Large intestine (tissue), 3 donors: ENCODE measurements around the gene TMEM51. TPM values are rescaled to one million over a fixed set of nuclear protein-coding genes. Genes with fewer than 3 reads are reported as not detected.
"Not testable (repeated sequence)": the region's sequence is repeated elsewhere in the genome, so short reads cannot be mapped to it uniquely, and the experiment has no call there.

ENCODE experiments used
- DNase-seq, 2 donors: peaks; one replicate each; pipeline versions ENCODE4 v3.0.0 to v3.0.0-alpha.2; 2013
- H3K27ac ChIP-seq: one replicate; pipeline ENCODE4 v1.5.1; 2013; ENCODE audit warnings: low read length
- H3K27me3 ChIP-seq: 2 replicates; pipeline ENCODE4 v1.6.1; 2013; ENCODE audit warnings: low read length; ENCODE audit not compliant: control insufficient read depth, insufficient read depth
- H3K36me3 ChIP-seq: 2 replicates; pipeline ENCODE4 v1.6.1; 2013; ENCODE audit warnings: low read length; ENCODE audit not compliant: control insufficient read depth, insufficient read depth
- H3K4me1 ChIP-seq: one replicate; pipeline ENCODE4 v1.6.1; 2013; ENCODE audit warnings: low read length; ENCODE audit not compliant: control insufficient read depth, insufficient read depth
- H3K4me3 ChIP-seq: one replicate; pipeline ENCODE4 v1.5.1; 2013; ENCODE audit warnings: low read length
- H3K9me3 ChIP-seq: one replicate; pipeline ENCODE4 v1.6.1; 2013; ENCODE audit warnings: mild to moderate bottlenecking, low read depth, low read length, moderate library complexity; ENCODE audit not compliant: control insufficient read depth
- WGBS: methylation state at CpG from one replicate; pipeline ENCODE4 v1.1.5; 2013; ENCODE audit warnings: low lambda C conversion rate; ENCODE audit not compliant: insufficient coverage; 5-methylcytosine and 5-hydroxymethylcytosine counted together
- polyA plus RNA-seq: library from polyadenylated mRNA; unstranded; fragments of 120-200 nt; gene quantifications from one replicate; pipeline ENCODE4 v1.2.1, GENCODE V29; 2013

Gene TMEM51
- polyA plus RNA-seq, 1 donor = 35.7 TPM

- no peak for DNase-seq
- H3K27ac ChIP-seq = no peak overlapping the region
- H3K4me1 ChIP-seq = no peaks in the 10 kb centered on the region
- H3K4me3 ChIP-seq = no peak overlapping the region
- H3K36me3 ChIP-seq = peaks cover 3% of the 10 kb centered on the region
- H3K27me3 ChIP-seq = no peaks in the 10 kb centered on the region
- WGBS = no CpG with 5 or more reads among the region's 7 CpGs
- H3K9me3 ChIP-seq = no peaks in the 10 kb centered on the region
Observed at GRCh38 chr1:15125101-15125745, 28.3 kb upstream of the TMEM51 start.

GRCh38 chr1:15128077-15128476, 25.5 kb upstream of the TMEM51 start:
- H3K27ac ChIP-seq = no peak overlapping the region
- H3K27me3 ChIP-seq = no peaks in the 10 kb centered on the region
- H3K4me3 ChIP-seq = no peak overlapping the region
- DNase-seq = no peak
- no peaks in the 10 kb centered on the region for H3K9me3 ChIP-seq
- H3K4me1 ChIP-seq = no peaks in the 10 kb centered on the region
- no peaks in the 10 kb centered on the region for H3K36me3 ChIP-seq
- WGBS = no CpG with 5 or more reads among the region's 6 CpGs

- H3K4me3 ChIP-seq = no peak overlapping the region
- no peak overlapping the region for H3K27ac ChIP-seq
- DNase-seq = peak; percentile 68 to 73
- H3K36me3 ChIP-seq = no peaks in the 10 kb centered on the region
- no CpG with 5 or more reads among the region's 18 CpGs for WGBS
- no peaks in the 10 kb centered on the region for H3K9me3 ChIP-seq
- no peaks in the 10 kb centered on the region for H3K27me3 ChIP-seq
- peaks cover 4% of the 10 kb centered on the region for H3K4me1 ChIP-seq
Observed at GRCh38 chr1:15128520-15129313, 24.8 kb upstream of the TMEM51 start.

- Histone ChIP-seq H3K27me3 (no peaks in the 10 kb centered on the region), H3K27ac (no peak overlapping the region), H3K4me3 (no peak overlapping the region), H3K4me1 (peaks cover 8% of the 10 kb centered on the region), H3K9me3 (no peaks in the 10 kb centered on the region), H3K36me3 (no peaks in the 10 kb centered on the region)
- 85% methylated on average over 1 of the region's 4 CpGs for WGBS
- DNase-seq = no peak
Observed at GRCh38 chr1:15129944-15130343, 23.6 kb upstream of the TMEM51 start.

GRCh38 chr1:15130607-15131006, 22.9 kb upstream of the TMEM51 start:
- Histone ChIP-seq H3K27ac (no peak overlapping the region), H3K4me3 (no peak overlapping the region), H3K9me3 (no peaks in the 10 kb centered on the region), H3K27me3 (no peaks in the 10 kb centered on the region), H3K4me1 (peaks cover 8% of the 10 kb centered on the region), H3K36me3 (no peaks in the 10 kb centered on the region)
- no peak for DNase-seq
- WGBS = no CpG with 5 or more reads among the region's 3 CpGs

GRCh38 chr1:15132965-15133364, 20.6 kb upstream of the TMEM51 start:
- no CpG with 5 or more reads among the region's 2 CpGs for WGBS
- Histone ChIP-seq H3K27ac (peak overlapping the region; percentile 74), H3K36me3 (no peaks in the 10 kb centered on the region), H3K4me1 (peaks cover 11% of the 10 kb centered on the region), H3K4me3 (no peak overlapping the region), H3K27me3 (no peaks in the 10 kb centered on the region), H3K9me3 (no peaks in the 10 kb centered on the region)
- DNase-seq = peak; percentile 85 to 87

- Histone ChIP-seq H3K9me3 (no peaks in the 10 kb centered on the region), H3K27me3 (no peaks in the 10 kb centered on the region), H3K27ac (peak overlapping the region; percentile 74), H3K36me3 (no peaks in the 10 kb centered on the region), H3K4me1 (peaks cover 21% of the 10 kb centered on the region), H3K4me3 (no peak overlapping the region)
- WGBS = 90% methylated on average over 2 of the region's 2 CpGs
- DNase-seq = no peak
Observed at GRCh38 chr1:15134285-15134684, 19.3 kb upstream of the TMEM51 start.

GRCh38 chr1:15135604-15136003, 17.9 kb upstream of the TMEM51 start:
- H3K4me3 ChIP-seq, H3K27me3 ChIP-seq, DNase-seq, H3K27ac ChIP-seq, H3K36me3 ChIP-seq, H3K9me3 ChIP-seq: not testable (repeated sequence)
- peaks cover 34% of the 10 kb centered on the region for H3K4me1 ChIP-seq
- no CpG with 5 or more reads among the region's 10 CpGs for WGBS

- H3K36me3 ChIP-seq = no peaks in the 10 kb centered on the region
- H3K4me1 ChIP-seq = peaks cover 36% of the 10 kb centered on the region
- no peaks in the 10 kb centered on the region for H3K27me3 ChIP-seq
- peak in 1 of 2 donors; percentile 60 for DNase-seq
- no peaks in the 10 kb centered on the region for H3K9me3 ChIP-seq
- peak overlapping the region; percentile 50 for H3K27ac ChIP-seq
- no CpG with 5 or more reads among the region's 6 CpGs for WGBS
- H3K4me3 ChIP-seq = no peak overlapping the region
Observed at GRCh38 chr1:15137809-15138208, 15.7 kb upstream of the TMEM51 start.

GRCh38 chr1:15139654-15140350, 13.7 kb upstream of the TMEM51 start:
- DNase-seq = peak in 1 of 2 donors; percentile 76
- H3K36me3 ChIP-seq = no peaks in the 10 kb centered on the region
- H3K4me3 ChIP-seq = no peak overlapping the region
- H3K27ac ChIP-seq = peak overlapping the region; percentile 72
- 20% methylated on average over 1 of the region's 15 CpGs for WGBS
- H3K27me3 ChIP-seq = no peaks in the 10 kb centered on the region
- peaks cover 27% of the 10 kb centered on the region for H3K4me1 ChIP-seq
- no peaks in the 10 kb centered on the region for H3K9me3 ChIP-seq
